GM21526 (cell line): Measurements from ENCODE around the gene DVL1.

ENCODE experiments used
- ATAC-seq: cut with Tn5 transposase; IDR thresholded peaks from one replicate; pipeline ENCODE4 v1.9.1; 2021; ENCODE audit warnings: moderate library complexity; ENCODE audit not compliant: unreplicated experiment, low FRiP score

The DVL1 gene

DNA sequence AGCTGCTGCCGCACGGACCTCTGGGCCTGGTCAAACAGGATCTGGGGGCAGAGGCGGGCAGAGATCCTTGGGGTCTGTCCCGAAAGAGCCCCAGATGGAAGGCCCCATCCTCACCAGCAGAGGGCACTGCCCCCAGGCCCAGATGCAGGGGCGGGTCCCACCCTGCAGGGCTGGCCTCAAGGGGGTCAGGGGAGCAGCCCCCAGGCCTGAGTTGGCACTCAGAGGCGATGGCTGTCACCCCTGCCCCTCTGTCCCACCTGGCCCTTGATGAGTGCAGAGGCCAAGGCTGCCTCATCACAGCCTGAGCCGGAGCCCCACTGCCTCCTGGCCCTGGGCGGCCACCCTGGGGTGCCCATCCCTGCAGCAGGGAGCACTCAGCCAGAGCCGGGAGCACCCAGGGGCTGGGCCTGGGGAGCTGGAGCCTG is 47.2 kb downstream of the DVL1 start:
- no peak for ATAC-seq

DNA sequence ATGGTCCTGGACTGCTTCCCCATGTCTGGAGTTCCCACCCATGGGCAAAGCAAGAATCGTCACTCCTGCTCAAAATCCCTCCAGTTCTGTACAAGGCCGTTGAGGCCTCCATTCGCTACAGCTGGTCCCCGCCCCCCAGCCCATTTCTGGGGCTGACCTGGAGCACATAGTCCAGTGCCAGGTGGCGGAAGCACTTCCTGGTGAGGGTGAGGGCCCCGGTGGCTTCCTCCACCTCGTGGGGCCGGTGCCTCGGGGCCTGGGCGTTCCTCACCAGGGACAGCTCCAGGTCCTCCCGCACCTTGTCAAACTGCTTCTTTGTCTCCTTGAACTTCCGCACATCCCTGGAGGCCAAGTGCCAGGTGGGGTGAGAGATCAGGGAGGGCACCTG is 48.9 kb downstream of the DVL1 start:
- no peak for ATAC-seq

DNA sequence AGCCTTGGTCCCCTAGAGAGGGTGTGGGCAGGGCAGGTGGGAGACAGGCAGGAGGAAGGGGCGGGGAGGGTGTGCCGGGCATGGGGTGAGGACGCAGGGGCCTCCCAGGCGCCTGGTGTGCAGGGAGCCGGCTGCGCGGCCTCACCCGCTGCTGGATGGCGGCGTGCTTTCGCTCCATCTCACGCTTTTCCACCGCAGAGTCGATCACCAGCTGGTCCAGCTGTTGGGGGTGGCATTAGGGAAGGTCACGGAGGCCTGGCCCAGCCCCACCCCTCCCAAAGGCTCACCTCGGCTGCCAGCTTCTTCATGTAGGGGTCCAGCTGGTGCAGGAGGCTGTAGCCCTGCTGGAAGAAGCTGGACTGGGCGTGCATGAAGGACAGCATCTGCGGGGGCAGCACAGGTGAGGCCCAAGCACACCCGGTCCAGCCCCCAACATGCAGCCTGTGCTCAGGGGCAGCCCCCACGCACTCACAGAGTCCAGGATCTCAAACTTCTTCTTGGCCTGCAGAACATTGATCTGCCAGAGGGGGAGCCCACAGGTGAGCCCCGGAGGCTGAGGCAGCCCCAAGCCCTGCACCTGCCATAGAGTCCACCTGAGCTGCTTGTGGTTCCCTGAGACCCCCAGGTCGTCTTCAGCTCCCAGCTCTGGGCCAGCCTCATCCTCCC is 49.4 kb downstream of the DVL1 start:
- no peak for ATAC-seq

DNA sequence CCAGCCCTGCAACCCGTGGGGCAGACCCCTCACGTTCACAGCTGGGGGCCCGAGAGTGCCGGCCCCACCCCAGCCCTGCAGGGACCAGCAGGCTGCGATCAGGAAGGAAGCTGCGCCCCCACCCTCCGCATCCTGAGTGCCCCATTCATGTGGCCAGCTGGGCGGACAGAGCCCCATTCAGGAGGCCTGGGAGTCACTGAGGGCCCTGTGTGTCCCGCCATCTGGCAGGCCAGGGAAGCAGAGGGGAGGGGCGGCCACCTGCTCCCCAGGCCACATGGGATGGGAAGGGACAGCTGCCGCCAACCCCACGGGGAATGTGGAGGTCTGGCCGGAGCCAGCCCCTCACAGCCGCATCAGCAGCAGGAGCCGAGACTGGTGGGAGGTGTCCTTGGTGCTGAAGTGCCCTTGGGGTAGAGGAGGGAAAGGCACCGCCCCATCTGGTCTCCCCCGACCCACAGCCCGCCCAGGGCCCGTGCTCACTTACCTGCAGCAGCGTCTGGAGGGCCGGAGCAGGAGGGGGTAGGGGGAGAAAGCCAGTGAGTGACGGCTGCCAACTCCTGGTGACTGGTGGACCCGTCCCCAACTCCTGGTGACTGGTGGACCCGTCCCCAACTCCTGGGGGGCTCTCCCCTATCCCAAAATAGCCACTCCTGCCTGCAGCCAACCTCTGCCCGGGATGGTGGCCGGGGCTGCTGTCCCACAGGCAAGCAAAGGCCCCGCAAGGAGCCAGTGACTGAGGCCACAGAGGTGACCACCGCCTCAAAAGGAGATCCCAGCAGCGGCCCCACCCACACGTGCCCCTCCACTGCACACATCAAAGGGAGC is 50.1 kb downstream of the DVL1 start:
- ATAC-seq, result no peak

DNA sequence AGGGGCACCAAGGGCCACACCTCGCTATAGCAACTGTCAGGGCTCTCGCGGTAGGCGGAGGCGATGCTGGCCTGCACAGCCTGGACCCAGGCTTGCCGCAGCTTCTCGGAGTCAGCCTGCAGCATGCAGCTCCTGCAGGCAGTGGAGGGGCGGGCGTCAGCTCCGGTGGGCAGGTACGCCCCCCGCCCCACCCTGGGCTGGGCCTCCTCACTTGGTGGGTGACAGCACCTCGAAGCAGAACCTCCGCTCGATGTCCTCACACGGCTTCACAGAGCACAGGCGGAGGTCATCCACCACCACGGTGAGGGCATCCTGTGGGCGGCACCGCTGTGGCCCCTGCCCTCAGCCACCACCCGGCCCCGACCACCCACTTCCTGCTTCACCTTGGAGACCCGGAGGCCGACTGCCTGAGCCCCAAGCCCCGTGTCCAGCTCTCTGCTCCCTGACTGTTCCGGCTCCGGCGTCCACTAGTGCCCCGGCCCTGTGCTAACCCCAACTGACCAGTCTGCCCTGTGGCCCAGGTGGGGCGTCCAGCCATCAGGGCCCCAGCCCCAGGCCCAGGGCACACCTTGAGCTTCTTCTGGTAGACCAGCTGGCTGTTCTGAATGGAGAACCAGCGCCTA is 51.3 kb downstream of the DVL1 start:
- ATAC-seq, result no peak

DNA sequence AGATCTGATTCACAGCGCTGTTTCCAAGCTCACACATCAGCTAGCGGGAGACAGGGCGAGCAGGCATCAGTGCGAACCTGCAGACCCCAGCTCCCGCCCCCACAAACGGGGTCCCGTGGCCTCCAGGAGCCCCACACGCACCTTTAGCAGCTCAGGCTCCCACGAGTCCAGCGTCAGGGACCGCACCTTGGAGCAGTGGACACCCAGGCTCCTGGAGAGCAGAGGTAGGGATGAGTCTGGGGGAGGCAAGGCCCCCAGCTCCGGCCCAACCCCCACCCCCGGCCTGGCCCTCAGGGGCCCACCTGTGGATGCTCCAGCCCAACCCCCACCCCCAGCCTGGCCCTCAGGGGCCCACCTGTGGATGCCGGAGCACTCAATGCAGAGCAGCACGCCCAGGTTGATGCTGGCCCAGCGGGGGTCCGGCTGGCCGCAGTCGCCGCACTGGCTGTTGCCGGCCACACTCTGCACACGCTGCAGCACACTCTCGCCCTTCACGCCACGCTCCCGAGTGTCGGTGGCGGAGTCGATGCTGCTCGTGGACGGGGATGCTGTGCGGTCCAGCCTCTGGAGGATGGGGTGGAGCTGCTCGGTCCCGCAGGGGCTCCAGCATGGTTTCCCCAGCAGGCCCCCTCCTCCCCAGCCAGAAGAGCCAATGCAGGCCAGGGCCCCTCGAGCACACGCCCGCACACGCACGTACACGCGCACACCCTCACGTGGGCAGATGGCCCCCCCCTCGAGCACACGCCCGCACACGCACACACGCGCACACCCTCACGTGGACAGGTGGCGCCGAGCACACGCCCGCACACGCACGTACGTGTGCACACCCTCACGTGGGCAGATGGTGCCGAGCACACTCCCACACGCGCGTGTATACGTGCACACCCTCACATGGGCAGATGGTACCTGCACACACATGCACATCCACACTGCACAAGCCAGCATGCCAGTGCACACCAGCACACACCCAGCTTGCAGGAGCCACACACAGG is 52.9 kb downstream of the DVL1 start:
- ATAC-seq, result no peak

DNA sequence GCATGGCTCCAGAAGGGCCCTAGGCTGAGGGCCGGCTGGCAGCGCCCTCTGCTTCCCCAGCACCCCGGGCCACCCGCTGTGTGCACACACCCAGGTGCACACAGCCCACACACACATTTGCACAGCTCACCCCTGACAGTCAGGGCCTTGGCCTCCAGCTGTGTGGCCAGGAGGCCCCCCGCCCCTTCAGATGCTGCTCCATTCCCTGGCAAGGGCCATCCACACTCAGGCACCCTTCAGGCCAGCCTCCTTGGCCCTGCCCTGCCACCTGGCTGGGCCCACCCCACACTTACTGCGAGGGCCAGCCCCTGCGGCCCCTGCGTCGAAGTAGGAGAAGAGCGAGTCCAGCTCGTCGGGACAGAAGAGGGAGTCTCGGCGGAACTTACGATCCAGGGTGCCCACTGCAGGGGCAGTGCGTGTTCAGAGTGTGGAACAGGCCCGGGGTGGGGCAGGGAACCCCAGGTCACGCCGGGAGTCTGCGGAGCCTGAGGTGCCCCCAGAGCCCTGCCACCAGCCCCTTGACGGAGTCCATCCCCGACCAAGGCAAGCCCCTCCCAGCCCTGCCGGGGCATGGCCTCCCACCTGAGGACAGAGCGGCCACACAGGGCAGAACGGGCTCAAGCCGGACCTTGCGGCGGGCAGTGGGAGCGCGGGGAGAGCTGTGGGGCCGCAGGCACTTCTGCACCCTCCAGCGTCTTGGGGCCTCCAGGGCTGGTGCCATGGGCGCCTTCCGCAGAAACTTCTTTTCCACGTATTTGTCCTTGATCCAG is 53.9 kb downstream of the DVL1 start:
- no peak for ATAC-seq

DNA sequence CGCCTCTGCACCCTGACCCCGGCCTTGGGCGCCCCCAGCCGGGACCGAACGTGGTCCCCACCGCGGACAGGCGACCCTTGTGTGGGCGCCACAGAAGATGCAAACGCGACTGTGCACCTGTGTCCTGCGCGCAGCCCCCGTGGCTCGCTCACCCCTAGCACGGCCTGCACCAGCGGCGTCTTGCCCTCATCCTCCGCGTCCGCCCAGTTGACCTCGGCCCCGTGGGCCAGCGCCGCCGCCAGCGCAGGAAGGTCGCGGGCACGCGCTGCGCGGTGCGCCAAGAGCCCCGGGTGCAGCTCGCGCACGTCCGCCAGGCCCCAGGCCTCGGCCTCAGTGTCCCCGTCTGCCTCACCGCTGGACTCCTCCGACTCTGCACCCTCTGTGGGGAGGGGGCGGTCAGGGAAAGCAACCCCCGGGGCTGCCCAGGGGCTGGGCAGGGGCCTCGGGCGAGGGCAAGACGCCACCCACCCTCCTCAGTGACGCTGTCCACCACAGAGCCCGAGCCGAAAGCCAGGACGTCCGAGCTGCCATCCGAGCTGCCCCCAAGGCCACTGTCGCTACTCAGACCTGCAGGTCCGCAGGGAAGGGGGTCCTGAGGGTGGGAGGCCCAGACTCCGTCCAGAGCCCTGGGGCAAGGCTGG is 54.8 kb downstream of the DVL1 start:
- ATAC-seq, result no peak

DNA sequence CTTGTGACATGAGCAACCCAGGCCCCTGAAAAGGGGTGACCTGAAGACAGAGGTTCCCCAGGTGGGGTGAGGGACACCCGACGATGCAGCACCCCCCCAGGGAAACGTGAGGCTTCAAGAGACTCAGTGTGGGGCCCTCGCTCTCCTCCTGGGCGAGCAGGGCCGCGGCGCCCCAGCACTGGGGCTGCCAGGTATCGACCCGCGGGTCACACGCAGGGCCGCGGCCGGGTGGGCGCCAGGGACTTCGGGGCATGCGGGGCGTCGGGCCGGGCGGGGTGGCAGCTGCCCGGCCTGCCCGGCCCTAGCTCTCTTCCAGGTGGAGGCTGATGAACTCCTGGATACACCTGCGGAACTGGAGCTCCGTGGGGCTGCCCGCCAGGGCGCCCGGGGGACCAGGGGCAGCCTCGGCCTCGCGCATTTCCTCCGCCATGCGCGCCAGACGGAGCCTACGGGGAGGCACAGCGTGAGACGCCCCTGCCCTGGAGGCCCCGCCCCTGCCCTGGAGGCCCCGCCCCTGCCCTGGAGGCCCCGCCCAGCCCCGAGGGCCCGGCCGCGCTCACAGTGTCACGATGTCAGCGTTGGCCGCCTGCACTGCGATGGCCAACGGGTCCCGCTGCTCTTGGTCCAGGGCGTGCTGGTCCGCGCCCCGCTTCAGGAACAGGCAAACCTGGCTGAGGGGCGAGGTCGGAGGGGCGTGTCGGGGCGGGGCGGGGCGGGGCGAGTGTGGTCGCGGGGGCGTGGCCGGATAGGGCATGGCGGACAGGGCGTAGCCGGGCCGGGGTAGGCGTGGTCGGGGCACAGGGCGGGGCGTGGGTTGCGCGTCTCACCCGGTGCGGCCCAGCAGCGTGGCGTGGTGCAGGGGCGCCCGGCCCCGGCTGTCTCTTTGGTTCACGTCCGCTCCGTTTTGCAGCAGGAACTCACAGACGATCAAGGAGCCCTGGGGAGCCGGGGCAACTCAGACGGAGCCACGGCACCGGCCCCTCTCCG is 55.7 kb downstream of the DVL1 start:
- no peak for ATAC-seq

DNA sequence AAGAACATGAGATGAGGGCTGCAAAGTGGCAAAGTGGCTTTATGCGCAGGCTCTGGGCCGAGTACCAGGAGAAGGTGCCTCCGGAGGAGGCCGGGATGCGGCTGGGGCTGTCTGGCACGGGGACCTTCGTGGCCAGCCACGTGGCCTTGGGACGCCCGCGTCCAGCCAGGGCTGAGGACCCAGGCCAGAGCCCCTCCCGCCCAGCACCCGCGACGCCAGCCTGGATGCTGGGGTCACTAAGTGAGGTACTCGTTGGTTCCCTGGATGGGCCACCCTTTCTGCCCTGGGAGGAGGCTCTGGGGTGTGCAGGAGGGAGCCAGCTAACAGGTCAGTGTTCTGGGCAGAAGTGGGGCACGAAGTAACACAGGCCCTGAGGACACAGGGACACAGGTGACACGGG is 56.4 kb downstream of the DVL1 start:
- ATAC-seq, result no peak

DNA sequence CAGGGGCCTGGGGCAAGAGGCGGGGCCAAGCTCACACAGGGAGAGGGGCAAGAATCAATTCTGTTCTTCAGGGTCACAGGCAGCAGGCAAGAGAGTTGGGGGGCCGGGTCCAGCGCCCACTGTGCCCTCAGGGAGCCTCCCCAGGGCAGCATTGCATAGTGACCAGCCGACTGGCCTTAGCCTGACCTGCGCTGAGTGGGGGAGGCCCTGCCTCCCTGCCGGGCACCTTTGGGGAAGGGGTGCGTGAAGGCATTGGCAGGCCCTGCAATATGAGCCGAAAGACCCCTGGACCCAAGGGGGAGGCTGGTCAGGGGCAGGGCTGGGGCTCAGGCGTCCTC is 56.8 kb downstream of the DVL1 start:
- ATAC-seq, result no peak

DNA sequence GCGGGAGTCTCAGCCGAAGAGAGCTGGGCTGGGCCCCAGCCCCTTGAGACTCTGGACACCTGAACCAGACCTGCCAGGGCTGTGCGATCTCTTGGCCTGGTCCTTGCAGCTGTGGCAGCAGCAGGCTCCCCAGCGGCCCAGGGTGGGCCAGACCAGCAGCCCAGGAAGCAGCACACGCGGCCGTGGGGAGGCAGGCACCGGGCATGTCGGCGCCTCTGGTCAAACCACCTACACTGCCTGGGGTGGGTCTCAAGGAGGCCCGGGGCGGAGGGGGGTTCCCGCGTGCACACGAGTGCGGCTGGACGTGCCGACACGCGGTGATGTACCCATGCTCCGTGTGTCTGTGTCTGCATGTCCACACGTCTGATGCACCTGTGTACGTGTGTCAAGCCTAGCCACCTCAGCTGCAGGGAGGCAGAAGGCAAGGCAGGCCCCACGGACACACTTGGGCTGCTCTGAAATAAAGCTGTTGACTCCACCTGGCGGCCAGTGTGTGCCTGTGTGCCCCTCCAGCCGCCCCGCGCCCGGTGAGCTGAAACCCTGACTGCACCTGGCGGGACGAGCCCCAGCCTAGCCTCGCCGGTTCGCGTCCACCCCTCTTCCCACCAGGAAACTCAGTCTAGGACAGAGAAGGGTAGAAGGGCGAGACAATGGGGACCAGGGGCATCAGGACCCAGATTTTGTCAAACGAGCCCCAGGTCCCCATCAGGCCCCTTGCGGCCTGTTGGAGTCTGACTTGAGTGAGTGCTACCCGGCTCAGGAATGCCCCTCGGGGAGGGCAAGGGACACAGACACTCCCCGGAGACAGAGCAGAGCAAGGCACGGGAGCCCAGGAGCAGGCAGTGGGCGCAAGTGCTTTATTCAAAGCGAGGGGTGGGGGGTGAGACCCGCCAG is 57.4 kb downstream of the DVL1 start:
- ATAC-seq, result no peak

DNA sequence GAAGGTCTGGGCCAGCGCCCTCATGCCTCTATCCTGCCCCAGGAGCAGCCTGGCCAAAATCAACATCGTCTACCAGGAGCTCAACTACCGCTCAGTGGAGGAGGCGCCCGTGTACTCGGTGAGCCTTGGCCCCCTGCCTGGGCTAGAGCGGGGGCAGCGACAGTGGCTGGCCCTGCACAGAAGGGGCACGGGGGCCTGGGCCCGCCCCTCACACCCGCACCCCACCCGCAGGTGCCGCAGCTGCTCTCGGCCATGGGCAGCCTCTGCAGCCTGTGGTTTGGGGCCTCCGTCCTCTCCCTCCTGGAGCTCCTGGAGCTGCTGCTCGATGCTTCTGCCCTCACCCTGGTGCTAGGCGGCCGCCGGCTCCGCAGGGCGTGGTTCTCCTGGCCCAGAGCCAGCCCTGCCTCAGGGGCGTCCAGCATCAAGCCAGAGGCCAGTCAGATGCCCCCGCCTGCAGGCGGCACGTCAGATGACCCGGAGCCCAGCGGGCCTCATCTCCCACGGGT is 58.1 kb downstream of the DVL1 start:
- ATAC-seq, result no peak

DNA sequence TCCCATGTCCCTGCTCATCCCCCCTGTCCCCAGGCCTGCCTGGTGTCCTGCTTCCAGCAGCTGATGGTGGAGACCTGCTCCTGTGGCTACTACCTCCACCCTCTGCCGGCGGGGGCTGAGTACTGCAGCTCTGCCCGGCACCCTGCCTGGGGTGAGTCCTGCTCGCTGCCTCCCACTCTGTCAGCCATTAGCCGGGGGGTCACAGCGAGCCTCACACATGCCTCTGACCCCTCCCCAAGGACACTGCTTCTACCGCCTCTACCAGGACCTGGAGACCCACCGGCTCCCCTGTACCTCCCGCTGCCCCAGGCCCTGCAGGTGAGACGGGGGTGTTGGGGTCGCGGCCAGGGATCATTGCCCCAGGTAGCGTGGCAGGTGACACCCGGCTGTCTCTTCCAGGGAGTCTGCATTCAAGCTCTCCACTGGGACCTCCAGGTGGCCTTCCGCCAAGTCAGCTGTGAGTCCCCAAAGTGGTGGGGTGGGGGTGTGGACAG is 58.9 kb downstream of the DVL1 start:
- no peak for ATAC-seq

DNA sequence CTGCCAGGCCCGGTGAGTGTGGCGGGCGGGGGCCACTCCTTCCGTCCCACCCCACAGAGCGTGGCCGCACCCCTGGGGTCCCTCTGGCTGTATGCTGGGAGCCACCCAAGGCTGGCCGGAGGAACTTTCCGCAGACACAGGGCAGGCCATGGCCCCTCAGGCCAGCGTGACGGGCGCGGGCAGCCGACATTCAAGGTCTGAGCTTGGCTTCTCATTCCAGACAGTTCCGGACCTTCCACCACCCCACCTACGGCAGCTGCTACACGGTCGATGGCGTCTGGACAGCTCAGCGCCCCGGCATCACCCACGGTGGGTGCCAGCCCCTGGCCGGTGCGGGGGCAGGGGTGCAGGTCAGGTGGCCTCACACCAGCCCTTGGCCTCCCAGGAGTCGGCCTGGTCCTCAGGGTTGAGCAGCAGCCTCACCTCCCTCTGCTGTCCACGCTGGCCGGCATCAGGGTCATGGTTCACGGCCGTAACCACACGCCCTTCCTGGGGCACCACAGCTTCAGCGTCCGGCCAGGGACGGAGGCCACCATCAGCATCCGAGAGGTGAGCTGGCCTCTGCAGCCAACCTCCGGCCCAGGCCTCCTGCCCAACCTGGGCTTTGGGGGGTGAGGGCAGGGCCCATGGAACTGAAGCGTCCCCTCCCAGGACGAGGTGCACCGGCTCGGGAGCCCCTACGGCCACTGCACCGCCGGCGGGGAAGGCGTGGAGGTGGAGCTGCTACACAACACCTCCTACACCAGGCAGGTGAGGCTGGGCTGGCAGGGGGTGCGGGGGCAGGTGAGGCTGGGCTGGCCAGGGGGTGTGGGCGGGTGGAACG is 61.7 kb downstream of the DVL1 start:
- ATAC-seq, result no peak
